Small intestine (tissue), 7 donors: ENCODE results near the gene GGT6. TPM values are rescaled to one million over a fixed set of nuclear protein-coding genes. Genes with fewer than 3 reads are reported as not detected.
A peak's percentile ranks its signal among the peaks of the same experiment; 100 is the strongest.

Experiments
- DNase-seq, 2 donors: peaks; one replicate each; pipeline versions ENCODE4 v3.0.0 to v3.0.0-alpha.2; 2013
- FAIRE-seq: peaks from 2 replicates; lab custom pipeline; 2012; peaks lifted over from hg19 to GRCh38; lab: Jason Lieb, UNC
- H3K27ac ChIP-seq, 3 donors: one replicate each; pipeline ENCODE4 v1.5.1; 2013; ENCODE audit warnings: low read length in 2 of 3, mild to moderate bottlenecking in 2 of 3, control low read depth in 1 of 3, inconsistent platforms in 1 of 3, low read depth in 1 of 3, moderate library complexity in 1 of 3
- H3K27me3 ChIP-seq, 3 donors: one replicate each; pipeline ENCODE4 v1.6.1; 2013; ENCODE audit warnings: low read length in 3 of 3, inconsistent platforms in 1 of 3; ENCODE audit not compliant: control insufficient read depth in 3 of 3, insufficient read depth in 3 of 3
- H3K36me3 ChIP-seq, 3 donors: one replicate each; pipeline ENCODE4 v1.6.1; 2013; ENCODE audit warnings: low read length in 3 of 3, inconsistent platforms in 1 of 3, low read depth in 1 of 3, mild to moderate bottlenecking in 1 of 3, moderate library complexity in 1 of 3; ENCODE audit not compliant: control insufficient read depth in 3 of 3, insufficient read depth in 2 of 3
- H3K4me1 ChIP-seq, 3 donors: one replicate each; pipeline ENCODE4 v1.6.1; 2013; ENCODE audit warnings: low read length in 2 of 3, inconsistent platforms in 1 of 3, low read depth in 1 of 3, mild to moderate bottlenecking in 1 of 3, moderate library complexity in 1 of 3; ENCODE audit not compliant: control insufficient read depth in 3 of 3, insufficient read depth in 2 of 3
- H3K4me3 ChIP-seq, 3 donors: one replicate each; pipeline ENCODE4 v1.5.1; 2013; ENCODE audit warnings: low read length in 3 of 3, control low read depth in 1 of 3, inconsistent platforms in 1 of 3, low read depth in 1 of 3, mild to moderate bottlenecking in 1 of 3, moderate library complexity in 1 of 3
- H3K9me3 ChIP-seq, 2 donors: one replicate each; pipeline ENCODE4 v1.6.1; 2013; ENCODE audit warnings: low read depth in 1 of 2, low read length in 1 of 2; ENCODE audit not compliant: control insufficient read depth in 2 of 2, insufficient read depth in 1 of 2
- WGBS, 3 donors: extraction: QIAGEN DNeasy Blood & Tissue Kit; methylation state at CpG; one replicate each; pipeline ENCODE4 v1.1.7; 2013; 5-methylcytosine and 5-hydroxymethylcytosine counted together
- polyA plus RNA-seq, 4 donors: library from polyadenylated mRNA; stranded (reverse) in 3 of 4; unstranded in 1 of 4; fragments of 200-250 nt in 3 of 4; fragments of 120-200 nt in 1 of 4; gene quantifications; one replicate each; pipeline versions ENCODE4 v1.2.1 to v1.2.3, GENCODE V29; 2013
- donor health status: healthy with polysubstance abuse.
- donor health status: control.
- donor health status: control.
- donor health status: Bipolar disorder and iron deficiency.
- donor health status: healthy.

The GGT6 gene
- polyA plus RNA-seq, 4 donors, result 4.5 to 63.9 (median 21.4) TPM

GRCh38 chr17:4513113-4514032 lies 47.0 kb downstream of the GGT6 start:
- no peak overlapping the region for H3K4me3 ChIP-seq
- no peak for FAIRE-seq
- no peaks in the 10 kb centered on the region for H3K9me3 ChIP-seq
- H3K27me3 ChIP-seq, result no peaks in the 10 kb centered on the region
- H3K36me3 ChIP-seq, result peaks cover 0 to 41% (median 0%) of the 10 kb centered on the region in 3 donors
- peaks cover 0 to 14% (median 0%) of the 10 kb centered on the region in 3 donors for H3K4me1 ChIP-seq
- H3K27ac ChIP-seq, result no peak overlapping the region
- no peak for DNase-seq
- WGBS, 3 donors, result 78 to 82% (median 82%) methylated on average over 22 to 24 of the region's 24 CpGs

DNA sequence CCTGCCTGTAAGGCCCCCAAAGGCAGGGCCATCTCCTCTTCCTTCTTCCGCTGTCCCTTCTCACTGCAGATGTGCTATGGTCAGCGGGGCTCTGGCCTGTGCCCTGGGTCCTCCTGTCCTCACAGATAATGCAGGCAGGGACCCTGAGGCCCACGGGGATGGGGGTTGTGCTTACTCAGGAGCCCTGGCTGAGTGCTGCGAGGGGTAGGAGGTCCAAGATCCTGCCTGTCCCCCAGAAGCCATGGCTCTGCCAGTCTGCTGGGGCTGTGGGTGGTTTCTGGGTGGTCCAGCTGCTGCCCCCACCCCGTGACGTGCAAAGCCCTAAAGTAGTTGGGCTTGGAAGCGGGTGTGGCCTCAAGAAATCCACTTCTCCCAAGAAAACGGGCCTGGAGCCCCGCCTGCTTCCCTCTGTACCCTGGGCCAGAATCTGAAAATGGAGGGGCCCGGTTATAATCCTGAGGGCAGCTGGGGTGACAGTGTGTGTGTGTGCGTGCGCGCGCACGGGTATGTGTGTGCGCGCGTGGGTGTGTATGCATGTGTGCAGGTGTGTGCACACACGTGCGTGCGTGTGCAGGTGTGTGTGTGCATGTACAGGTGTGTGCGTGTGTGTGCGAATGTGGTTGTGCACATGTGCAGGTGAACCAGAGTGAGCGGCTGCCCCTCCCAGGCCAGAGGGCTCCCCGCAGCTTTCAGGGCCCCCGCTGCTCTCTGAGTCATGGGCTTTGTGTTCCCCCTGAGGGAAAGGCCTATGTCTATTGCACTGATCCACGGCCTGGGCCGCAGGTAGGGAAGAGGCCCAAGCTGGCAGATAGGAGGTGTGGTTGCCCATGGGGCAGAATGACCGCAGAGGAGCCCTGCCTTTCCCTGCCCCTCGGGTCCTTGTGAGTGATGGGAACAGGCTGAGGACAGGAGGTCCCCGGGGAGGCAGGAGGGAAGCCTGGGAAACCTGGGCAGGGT lies 47.9 kb downstream of the GGT6 start:
- 79 to 81% (median 80%) methylated on average over 30 to 31 of the region's 31 CpGs for WGBS, 3 donors
- Histone ChIP-seq H3K36me3 (peaks cover 0 to 41% (median 0%) of the 10 kb centered on the region in 3 donors), H3K27ac (peak overlapping the region in 1 of 3 donors; percentile 27), H3K9me3 (no peaks in the 10 kb centered on the region), H3K4me1 (peaks cover 0 to 14% (median 0%) of the 10 kb centered on the region in 3 donors), H3K4me3 (no peak overlapping the region), H3K27me3 (no peaks in the 10 kb centered on the region)
- FAIRE-seq (no peak), DNase-seq (no peak)

- peaks cover 0 to 34% (median 0%) of the 10 kb centered on the region in 3 donors for H3K36me3 ChIP-seq
- DNase-seq, result no peak
- no peaks in the 10 kb centered on the region for H3K27me3 ChIP-seq
- H3K4me1 ChIP-seq, result peaks cover 0 to 17% (median 0%) of the 10 kb centered on the region in 3 donors
- no peak for FAIRE-seq
- WGBS, 3 donors, result 75 to 82% (median 78%) methylated on average over 10 of the region's 10 CpGs
- no peaks in the 10 kb centered on the region for H3K9me3 ChIP-seq
- H3K4me3 ChIP-seq, result no peak overlapping the region
- peak overlapping the region in 1 of 3 donors; percentile 36 for H3K27ac ChIP-seq
Measured at GRCh38 chr17:4511199-4511932, 49.0 kb downstream of the GGT6 start.

GRCh38 chr17:4510618-4510941 lies 49.8 kb downstream of the GGT6 start:
- no peaks in the 10 kb centered on the region for H3K9me3 ChIP-seq
- H3K4me1 ChIP-seq, result peaks cover 0 to 24% (median 0%) of the 10 kb centered on the region in 3 donors
- no peak overlapping the region for H3K4me3 ChIP-seq
- FAIRE-seq (no peak), DNase-seq (no peak)
- 73 to 84% (median 81%) methylated on average over 11 of the region's 11 CpGs for WGBS, 3 donors
- peaks cover 0 to 36% (median 0%) of the 10 kb centered on the region in 3 donors for H3K36me3 ChIP-seq
- H3K27me3 ChIP-seq, result no peaks in the 10 kb centered on the region
- peak overlapping the region in 1 of 3 donors; percentile 36 for H3K27ac ChIP-seq

GRCh38 chr17:4509923-4510617 lies 50.3 kb downstream of the GGT6 start:
- whole genome bisulfite sequencing, 3 donors, result 67 to 85% (median 83%) methylated on average over 21 of the region's 21 CpGs
- no peaks in the 10 kb centered on the region for H3K9me3 ChIP-seq
- H3K4me3 ChIP-seq, result no peak overlapping the region
- no peak for DNase-seq
- peaks cover 0 to 36% (median 0%) of the 10 kb centered on the region in 3 donors for H3K36me3 ChIP-seq
- H3K27me3 ChIP-seq, result no peaks in the 10 kb centered on the region
- FAIRE-seq, result no peak
- peaks cover 0 to 24% (median 0%) of the 10 kb centered on the region in 3 donors for H3K4me1 ChIP-seq
- H3K27ac ChIP-seq, result peak overlapping the region in 1 of 3 donors; percentile 36

GRCh38 chr17:4509401-4509800 lies 51.0 kb downstream of the GGT6 start:
- no peaks in the 10 kb centered on the region for H3K9me3 ChIP-seq
- DNase-seq (no peak), FAIRE-seq (no peak)
- H3K27me3 ChIP-seq, result no peaks in the 10 kb centered on the region
- H3K36me3 ChIP-seq, result peaks cover 0 to 37% (median 0%) of the 10 kb centered on the region in 3 donors
- H3K4me3 ChIP-seq, result no peak overlapping the region
- peaks cover 0 to 24% (median 0%) of the 10 kb centered on the region in 3 donors for H3K4me1 ChIP-seq
- peak overlapping the region in 1 of 3 donors; percentile 36 for H3K27ac ChIP-seq
- 52 to 63% (median 57%) methylated on average over 8 of the region's 8 CpGs for WGBS, 3 donors

DNA sequence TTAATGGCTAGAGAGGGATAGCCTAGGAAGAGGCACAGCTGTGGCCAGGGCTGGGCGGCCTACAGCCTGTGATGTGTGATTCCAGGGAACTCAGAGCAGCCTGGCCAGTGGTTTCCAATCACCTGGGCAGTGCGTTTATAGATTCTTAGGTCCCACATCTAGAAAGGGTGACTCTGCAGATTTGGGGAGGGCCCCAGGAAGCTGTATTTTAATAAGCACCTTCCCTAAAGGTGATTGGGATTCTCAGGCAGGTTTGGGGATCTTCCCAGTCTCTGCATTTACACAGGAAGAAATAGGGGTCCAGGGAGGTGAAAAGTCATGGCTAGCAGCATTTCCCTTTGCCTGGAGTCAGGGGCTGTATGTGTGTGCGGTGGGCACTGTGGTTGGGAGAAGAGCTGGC lies 52.2 kb downstream of the GGT6 start:
- WGBS, 3 donors, result 87 to 88% (median 88%) methylated on average over 3 of the region's 3 CpGs
- Histone ChIP-seq H3K36me3 (peaks cover 0 to 37% (median 0%) of the 10 kb centered on the region in 3 donors), H3K4me3 (no peak overlapping the region), H3K4me1 (peaks cover 0 to 20% (median 0%) of the 10 kb centered on the region in 3 donors), H3K9me3 (no peaks in the 10 kb centered on the region), H3K27me3 (no peaks in the 10 kb centered on the region), H3K27ac (peak overlapping the region in 1 of 3 donors; percentile 36)
- no peak for DNase-seq
- FAIRE-seq, result no peak
